ENCODE measurements around the gene MYF5. TPM values are rescaled to one million over a fixed set of nuclear protein-coding genes. Genes with fewer than 3 reads are reported as not detected.

MYF5 gene
- total and polyA plus RNA-seq, 2 of the 4 experiments (the other 2 are of a cell fraction), result not detected

- H4K20me1 ChIP-seq (ENCODE audit: insufficient read depth, low read length), result no peaks in the 10 kb centered on the region
- no peaks in the 10 kb centered on the region for H3K36me3 ChIP-seq (ENCODE audit: control insufficient read depth, insufficient read depth, low read length)
- BruUV-seq (replicated peaks), result no TSS peak
- 0 out of 2 replicates have a peak, but pooled peaks cover 3% of the 10 kb centered on the region for H3K9me1 ChIP-seq (ENCODE audit: insufficient read depth, low read length)
- no peak overlapping the region for H2BK15ac ChIP-seq (ENCODE audit: low read depth, low read length)
- no peak overlapping the region for H2BK20ac ChIP-seq (ENCODE audit: low read depth, low read length)
- H3K9ac ChIP-seq (ENCODE audit: low read depth, low read length), result no peak overlapping the region
- no peak overlapping the region for H3K23ac ChIP-seq (ENCODE audit: low read depth, low read length)
- no peak overlapping the region for H2BK120ac ChIP-seq (ENCODE audit: low read depth, low read length)
- TF ChIP-seq SMC3 (IDR thresholded peaks at IDR 0.05; ENCODE audit: low read depth, low read length) (no peak), USF2 (IDR thresholded peaks at IDR 0.05; ENCODE audit: low read depth, low read length) (no peak), RAD21 (IDR thresholded peaks at IDR 0.05; ENCODE audit: low read length) (no peak), POLR2A (IDR thresholded peaks at IDR 0.05; ENCODE audit: low read depth, low read length) (no peak), MAFK (IDR thresholded peaks at IDR 0.05; ENCODE audit: low read depth, low read length) (no peak), BHLHE40 (IDR thresholded peaks at IDR 0.05; ENCODE audit: low read depth, low read length) (no peak), RCOR1 (IDR thresholded peaks at IDR 0.05; ENCODE audit: insufficient replicate concordance, low read length) (no peak), ELK1 (IDR thresholded peaks at IDR 0.05; ENCODE audit: borderline replicate concordance, low read depth, low read length) (no peak), CTCF (conservative IDR thresholded peaks at IDR 0.05; ENCODE audit: low read depth, low read length) (no peak)
- in situ Hi-C loops (cut with MboI; ENCODE audit: low sequenced_read_pairs), result loop anchor here (25.0 kb wide), 1 partner anchor 540 kb away; no protein-coding TSS in a partner anchor
- peak; percentile 70 for ATAC-seq (ENCODE audit: low read depth)
- H3K4me1 ChIP-seq (ENCODE audit: control insufficient read depth, insufficient read depth, low read length), result no peaks in the 10 kb centered on the region
- no peak overlapping the region for H2BK5ac ChIP-seq (ENCODE audit: low read depth, low read length, poor library complexity, severe bottlenecking)
- intact Hi-C loops (cut with micrococcal nuclease), result no loop called here
- CTCF ChIA-PET, result no interaction called here
- H4K5ac ChIP-seq (ENCODE audit: low read depth, low read length), result no peak overlapping the region
- H3K18ac ChIP-seq (ENCODE audit: low read depth, low read length), result no peak overlapping the region
- H3K9me3 ChIP-seq (ENCODE audit: control insufficient read depth, insufficient read depth, low read length), result no peaks in the 10 kb centered on the region
- H3K4me3 ChIP-seq (ENCODE audit: insufficient read depth, low read depth, low read length), result no peak overlapping the region
- no peak overlapping the region for H2AK5ac ChIP-seq (ENCODE audit: low read depth, low read length)
- no peak overlapping the region for H3K27ac ChIP-seq (ENCODE audit: insufficient read depth, low read length)
- peak; percentile 35 for DNase-seq
- POLR2A ChIA-PET (ENCODE audit: unreplicated experiment), result no interaction called here
- H3K56ac ChIP-seq (ENCODE audit: extremely low read depth, insufficient read depth, low read length), result no peak overlapping the region
- H3K14ac ChIP-seq (replicated peaks; ENCODE audit: low read depth, low read length), result no peak overlapping the region
- H3K4ac ChIP-seq (ENCODE audit: low read depth, low read length), result no peak overlapping the region
- dilution Hi-C loops (cut with HindIII; ENCODE audit: low sequenced_read_pairs, unreplicated experiment), result no loop called here
- no peak overlapping the region for H2AK9ac ChIP-seq (replicated peaks; ENCODE audit: low read depth, low read length, poor library complexity)
- no peak overlapping the region for H4K91ac ChIP-seq (ENCODE audit: insufficient read depth, low read depth, low read length)
- no peak overlapping the region for H3K4me2 ChIP-seq (ENCODE audit: low read depth, low read length)
- no peaks in the 10 kb centered on the region for H3K79me1 ChIP-seq (ENCODE audit: low read depth in 1 of 2, low read length in 2 of 2)
- no peak overlapping the region for H4K8ac ChIP-seq (ENCODE audit: low read depth in 2 of 2, low read length in 2 of 2)
- no peaks in the 10 kb centered on the region for H3K27me3 ChIP-seq (ENCODE audit: control insufficient read depth, insufficient read depth, low read length)
- H2AFZ ChIP-seq (replicated peaks; ENCODE audit: low read length, poor library complexity), result no peak overlapping the region
Measured at GRCh38 chr12:80752464-80752863, 35.8 kb downstream of the MYF5 start.
